Dedifferentiated amniotic fluid mesenchymal stem cell (primary cell): ENCODE measurements around the gene FAM83D.
A peak's percentile ranks its signal among the peaks of the same experiment; 100 is the strongest.
"Not testable (repeated sequence)": the region's sequence is repeated elsewhere in the genome, so short reads cannot be mapped to it uniquely, and the experiment has no call there.

ENCODE experiments used
- DNase-seq: peaks from one replicate; pipeline ENCODE4 v3.0.0-alpha.2; 2016; ENCODE audit errors: extremely low spot score

Gene FAM83D

DNA sequence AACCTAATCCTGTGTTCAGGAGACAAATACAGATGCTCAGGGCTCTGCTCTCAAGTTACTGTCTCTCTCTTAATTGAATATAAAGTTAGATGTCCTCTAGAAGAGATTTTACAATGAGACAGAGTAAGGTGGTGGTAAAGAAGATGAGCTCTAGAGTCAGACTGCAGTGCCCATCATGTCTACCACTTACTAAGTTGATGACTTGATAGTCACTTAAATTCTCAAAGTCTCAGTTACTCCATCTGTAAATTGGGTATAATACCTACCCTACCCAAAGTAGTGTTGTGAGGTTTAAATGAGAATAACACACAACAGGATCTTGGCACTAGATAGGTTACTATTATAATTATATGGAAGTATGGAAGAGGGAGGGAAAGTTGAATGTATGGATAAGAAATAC, 37.5 kb downstream of the FAM83D start:
- DNase-seq: no peak

DNA sequence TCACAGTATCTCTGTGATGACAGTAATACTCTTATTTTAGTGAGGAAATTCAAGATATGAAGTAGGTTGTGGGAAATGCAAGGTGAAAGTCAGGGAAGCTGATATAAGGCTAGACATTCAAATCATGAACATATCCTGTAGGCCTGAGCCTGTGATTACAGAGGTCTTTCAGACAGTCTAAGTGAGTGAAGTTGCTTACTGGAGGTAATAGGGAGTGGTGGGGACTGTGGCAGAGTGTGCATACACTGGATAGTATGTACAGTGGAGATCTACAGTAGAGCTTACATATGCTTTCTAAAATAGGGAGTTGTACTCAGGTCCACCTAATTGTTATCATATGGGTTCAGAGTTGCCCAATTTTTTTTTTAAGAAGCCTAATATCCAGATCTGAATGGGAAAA, 39.0 kb downstream of the FAM83D start:
- DNase-seq: no peak

DNA sequence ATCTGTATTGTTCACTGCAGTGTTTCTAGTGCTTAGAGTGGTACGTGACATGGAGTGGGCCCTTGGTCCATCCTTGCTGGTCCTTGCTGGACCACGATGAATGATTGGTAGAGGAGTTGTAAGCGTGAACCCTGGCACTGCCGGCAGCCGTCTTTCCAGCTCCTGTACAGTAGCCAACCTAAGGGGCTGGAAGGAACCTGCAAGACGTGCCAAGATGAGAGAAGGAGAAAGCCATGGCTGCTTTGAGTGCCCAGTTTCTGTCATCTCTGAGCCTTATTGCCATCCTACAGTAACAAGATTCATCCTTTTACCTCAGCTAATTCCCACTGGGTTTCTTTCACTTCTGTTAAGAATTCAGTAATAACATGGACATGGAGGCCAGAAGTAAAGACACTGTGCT, 41.9 kb downstream of the FAM83D start:
- DNase-seq: no peak

DNA sequence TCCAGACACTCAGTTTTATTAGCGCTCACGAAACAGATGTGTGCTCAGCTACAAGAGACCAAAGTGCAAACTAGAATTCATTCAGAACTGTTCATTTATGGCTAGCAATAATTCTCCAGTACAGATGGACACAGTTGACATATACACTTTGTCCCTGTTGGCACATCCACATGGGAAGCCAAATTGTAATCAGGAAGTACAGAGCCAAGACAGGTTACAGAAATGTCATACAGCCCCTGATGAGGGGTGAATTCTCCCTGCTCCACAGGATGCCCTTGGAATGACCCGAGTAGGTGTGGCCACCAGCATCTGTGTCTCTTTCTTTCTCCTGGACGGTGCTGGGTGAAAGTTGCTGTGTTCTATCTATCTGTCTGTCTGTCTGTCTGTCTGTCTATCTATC, 43.5 kb downstream of the FAM83D start:
- DNase-seq: no peak

DNA sequence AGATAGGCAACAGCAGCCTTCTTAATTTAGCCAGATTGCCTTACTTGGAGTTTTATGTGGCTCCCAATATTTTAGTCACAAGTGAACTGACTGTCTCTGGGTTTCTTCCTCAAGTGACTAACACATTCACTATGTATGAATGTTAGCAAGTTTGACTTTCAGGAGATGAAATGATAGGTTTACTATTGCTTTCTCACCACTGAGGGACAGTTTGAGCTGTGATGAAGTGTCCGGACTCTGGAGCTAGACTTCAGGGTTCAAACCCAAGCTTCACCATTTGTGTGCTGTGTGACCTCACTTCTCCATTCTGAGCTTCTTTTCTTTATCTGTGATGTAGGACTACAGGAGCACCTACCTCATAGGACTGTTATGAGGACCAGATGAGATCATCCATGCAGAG, 44.1 kb downstream of the FAM83D start:
- DNase-seq: peak; percentile 30

DNA sequence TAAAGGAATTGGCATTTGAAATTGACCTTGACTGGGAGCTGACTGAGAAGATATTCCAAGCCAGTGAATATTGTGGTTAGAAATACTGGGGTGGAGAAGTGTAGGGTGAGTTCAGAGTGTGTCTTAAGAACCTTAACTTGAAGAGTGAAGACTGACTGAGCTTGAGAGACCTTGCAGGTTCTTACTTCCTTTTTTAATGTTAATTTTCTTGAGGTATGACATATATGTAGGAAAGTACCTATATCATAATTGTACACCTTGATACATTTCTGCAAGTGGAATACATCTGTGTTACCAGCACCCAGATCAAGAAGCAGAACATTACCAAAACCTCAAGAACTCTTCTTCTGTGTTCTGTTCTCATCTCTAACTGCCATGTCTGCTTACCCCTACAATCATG, 46.9 kb downstream of the FAM83D start:
- DNase-seq: no peak

DNA sequence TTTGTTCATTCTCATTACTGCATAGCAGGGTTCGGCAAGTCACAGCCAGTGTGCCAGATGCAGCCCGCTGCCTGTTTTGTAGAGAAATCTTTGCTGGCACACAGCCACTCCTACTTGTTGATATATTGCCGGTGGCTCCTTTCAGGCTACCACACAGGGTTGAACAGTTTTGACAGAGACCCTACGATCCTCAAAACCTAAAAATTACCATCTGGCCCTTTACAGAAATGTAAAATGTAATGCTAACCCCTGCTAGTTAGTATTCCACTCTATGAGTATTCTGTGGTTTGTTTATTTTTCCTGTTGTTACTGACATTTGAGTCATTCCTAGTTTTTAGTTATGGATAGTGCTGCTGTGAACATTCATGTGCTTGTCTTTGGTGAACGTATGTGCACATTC, 47.4 kb downstream of the FAM83D start:
- peak; percentile 33 for DNase-seq

DNA sequence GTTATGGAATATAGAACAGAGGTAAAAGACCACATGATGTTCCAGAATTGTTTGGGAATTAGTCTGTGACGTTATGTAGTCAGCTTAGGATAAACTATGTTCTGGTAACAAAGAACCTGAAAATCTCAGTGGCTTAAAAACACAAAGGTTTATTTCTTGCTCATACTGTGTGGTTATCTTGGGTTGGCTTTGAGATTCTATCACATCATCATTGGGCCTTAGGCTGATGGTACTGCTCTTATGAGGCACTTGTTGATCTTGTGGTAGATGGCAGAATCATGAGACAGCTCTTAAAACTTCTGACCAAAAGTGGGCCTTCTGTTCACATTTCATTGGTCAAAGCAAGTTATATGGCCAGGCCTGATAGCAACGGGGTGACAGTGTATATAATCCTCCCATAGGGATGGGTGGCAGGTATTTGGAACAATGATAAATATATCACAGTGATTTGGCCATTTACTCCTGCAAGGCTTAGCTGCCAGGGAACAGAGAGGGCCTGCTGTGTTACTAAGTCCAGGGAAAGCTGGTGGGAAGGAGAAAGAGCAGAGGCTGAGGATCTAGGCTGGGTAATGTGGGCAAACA, 49.4 kb downstream of the FAM83D start:
- DNase-seq: no peak

DNA sequence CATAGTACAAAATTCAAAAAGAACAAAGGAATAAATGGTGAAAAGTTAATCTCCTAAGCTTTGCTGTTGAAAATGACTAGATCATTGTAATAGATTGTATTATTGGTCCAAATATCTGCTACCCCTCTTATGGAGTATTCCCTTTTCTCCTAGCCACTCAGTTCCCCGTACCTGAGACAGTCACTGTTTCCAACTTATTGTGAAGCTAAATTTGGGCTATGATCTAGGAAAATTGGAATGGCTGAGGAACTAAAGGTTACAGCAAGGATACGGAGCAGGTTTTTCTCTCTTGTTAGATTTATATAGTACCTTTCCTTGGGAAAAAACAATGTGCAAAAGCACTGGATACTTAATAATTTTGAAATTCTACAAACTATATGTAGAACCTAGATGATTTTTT, 53.2 kb downstream of the FAM83D start:
- no peak for DNase-seq

DNA sequence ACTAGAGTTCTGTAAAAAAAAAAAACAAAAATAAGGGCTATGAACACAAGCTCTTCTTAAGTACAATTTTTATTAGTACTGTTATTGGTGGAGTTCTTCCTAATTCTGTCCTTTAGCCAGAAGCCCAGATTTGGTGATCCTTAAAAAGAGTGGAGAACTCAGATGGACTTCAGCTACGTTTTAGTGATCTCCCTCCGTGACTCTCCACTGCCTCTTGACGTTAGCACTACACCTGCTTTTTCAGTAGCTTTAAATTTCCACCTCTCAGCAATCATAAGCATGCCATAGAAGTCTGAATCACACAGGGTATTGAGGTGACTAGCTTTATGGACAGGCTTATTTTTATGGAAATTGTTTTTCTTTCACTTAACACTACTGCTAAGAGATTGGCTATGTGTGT, 53.6 kb downstream of the FAM83D start:
- DNase-seq: no peak

DNA sequence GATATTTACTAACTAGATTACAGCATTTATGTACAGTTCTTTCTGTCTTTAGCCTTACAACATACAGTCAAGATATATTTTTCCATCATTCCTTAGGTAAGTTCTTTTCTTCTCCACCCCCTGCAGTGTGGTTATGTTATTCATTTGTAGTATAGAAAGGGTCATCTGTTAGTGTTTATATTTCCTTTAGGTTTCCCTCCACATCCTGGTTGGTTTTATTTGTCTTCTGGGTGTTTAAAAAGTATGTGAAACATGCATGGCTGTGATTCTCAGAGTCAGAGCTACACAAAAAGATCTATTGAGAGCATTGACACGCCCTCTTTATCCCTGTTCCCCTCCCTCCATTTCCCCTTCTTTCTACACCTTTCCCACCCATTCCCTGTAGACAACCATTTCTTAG, 56.1 kb downstream of the FAM83D start:
- DNase-seq: no peak

DNA sequence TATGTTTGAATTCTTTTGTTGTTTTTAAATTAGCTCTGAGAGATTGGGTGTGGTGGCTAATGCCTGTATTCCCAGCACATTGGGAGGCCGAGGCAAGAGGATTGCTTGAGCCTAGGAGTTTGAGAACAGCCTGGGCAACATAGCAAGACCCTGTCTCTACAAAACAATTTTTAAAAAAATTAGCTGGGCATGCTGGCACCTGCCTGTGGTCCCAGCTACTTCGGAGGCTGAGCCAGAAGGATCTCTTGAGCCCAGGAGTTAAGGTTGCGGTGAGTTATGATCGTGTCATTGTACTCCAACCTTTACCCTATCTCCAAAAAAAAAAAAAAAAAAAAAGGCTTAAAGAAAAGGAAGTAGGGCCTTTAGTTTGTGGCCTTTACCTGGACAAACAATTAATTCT, 58.8 kb downstream of the FAM83D start:
- no peak for DNase-seq

DNA sequence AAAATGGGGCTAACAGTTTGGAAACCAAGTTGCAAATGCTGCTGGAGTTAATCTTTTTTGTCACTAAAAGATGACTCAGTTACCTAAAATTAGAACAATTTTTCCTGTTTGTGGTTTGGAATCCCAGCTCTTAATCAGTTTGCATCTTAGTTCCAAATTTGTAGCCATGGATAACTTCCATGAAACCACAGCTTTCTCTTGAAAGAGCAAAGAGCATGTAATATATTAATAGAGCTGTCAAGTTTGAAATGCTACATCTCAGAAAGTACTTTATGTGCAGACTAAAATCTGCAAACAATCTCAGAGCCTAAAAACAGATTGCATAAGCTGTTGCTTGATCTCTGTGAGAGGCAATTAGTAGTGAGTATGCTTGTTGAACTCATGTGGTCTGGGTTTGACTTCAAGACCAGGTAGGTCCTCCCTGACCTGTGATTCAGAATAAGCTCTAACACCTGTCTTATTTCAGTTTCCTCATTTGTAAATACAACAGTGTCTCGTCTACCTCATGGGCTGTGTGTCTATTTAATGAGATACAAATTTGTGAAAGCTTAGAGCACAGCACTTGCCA, 59.5 kb downstream of the FAM83D start:
- DNase-seq: peak; percentile 22

DNA sequence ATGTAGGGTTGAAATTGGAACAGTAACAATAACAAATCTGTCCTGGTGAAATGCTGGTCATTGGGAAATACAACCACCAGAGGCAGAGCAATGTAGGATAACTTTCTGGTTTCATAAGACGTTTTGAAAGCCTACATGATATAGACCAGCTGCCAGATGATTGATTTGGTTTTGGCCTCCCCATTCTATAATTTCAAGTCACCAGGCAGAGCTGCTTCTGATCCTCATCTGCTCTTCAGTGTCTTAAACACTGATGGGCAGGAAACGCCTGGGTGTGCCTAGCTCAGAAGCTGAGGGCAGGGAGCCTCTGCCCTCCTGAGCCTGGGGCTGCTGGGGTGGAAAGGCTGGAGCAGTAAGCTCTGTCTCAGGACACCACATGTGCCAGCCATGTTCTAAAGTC, 60.4 kb downstream of the FAM83D start:
- no peak for DNase-seq

DNA sequence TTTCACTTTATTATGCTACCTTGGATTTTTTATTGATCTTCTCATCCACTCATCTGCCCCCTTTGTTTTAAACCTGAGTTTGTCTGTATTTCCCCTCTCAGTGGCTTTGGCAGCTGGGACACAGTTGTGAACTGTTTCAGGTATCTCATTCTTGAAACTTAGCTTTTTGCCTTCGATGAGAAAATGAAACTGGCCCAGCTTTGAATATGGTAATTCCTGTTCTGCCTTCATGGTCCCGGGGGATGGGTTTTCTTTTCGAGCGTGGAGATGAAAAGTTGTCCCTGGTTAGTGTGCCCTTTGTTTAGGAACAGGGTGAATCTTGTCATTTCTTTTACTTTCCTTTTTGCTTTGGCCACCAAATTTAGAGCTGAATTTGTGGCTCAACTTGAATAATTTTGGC, 61.6 kb downstream of the FAM83D start:
- no peak for DNase-seq

DNA sequence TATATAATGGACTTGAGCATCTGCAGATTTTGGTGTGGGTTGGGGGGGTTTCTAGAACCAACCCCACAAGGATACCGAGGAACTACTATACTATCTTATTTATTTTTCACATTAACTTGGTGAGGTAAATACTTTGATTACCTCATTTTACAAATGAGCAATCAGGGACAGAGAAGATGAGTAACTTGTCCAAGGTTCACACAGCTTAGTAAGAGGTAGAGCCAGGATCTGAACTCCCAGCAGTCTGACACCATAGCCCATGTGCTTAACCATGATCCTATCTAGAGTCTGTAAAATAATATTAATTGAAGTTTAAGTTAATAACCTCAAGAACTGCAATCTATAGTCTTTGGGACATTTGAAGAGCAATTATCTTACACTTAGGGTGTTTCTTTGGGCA, 64.5 kb downstream of the FAM83D start:
- DNase-seq: no peak

DNA sequence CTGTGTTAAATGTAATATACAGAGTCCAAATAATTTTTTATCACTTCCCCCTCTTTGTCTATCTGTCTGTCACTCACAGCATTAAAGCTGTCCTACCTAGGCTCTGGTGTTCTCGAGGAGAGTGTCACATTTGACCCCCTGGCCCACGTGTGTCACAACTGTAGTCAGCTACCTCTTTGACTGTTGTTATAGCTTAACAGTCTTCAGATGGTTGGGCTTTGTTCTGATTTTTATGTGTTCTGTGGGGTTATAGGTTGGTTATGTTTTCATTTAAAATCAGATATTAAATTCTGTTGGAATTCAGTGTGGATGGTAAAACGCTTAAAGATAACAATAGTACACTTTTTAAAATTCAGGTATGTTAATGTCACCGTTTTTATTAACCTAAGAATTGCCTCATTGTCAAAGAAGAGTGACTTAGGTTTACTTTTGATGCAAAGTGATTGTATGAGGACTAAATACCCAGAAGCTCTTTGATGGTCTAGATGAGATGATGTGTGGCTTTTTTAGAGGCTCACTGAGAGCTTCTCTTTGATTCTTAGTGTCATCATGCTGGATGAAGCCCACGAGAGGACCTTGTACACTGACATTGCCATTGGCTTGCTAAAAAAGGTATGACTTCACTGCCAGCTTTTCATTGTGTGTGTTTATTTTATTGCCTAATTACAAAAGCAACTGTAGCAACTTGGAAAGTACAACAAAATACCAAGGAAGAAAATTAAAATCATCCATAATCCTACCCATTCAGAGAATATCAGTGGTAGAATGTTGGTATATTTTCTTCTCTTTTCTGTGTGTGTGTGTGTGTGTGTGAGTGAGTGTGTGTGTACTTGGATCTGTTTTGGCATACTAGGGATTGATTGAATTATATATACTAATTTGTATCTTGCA, 65.8 kb downstream of the FAM83D start:
- DNase-seq: no peak

DNA sequence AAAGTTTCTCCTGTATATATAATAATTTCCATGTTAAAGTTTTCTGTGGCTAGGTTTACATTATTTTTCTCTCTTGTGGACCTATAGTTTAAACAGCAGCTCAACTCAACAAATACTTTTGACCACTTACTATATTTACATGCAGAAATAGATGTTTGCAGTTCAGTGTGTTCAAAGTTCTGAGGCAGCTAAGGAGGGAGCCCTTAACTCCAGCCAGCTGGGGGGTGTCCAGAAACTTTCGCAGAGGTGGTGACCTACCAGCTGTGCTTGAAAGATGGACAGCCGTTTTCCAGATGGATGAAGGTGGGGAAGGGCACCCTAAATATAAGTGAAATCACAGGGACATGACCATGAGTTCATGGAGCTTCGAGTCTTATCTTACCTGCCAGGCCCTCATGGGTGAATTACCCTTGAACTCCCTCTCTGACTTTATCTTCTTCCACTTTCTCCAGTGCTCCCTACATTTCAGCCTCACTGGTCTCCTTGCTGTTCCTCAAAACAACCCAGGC, 69.4 kb downstream of the FAM83D start:
- DNase-seq: no peak

DNA sequence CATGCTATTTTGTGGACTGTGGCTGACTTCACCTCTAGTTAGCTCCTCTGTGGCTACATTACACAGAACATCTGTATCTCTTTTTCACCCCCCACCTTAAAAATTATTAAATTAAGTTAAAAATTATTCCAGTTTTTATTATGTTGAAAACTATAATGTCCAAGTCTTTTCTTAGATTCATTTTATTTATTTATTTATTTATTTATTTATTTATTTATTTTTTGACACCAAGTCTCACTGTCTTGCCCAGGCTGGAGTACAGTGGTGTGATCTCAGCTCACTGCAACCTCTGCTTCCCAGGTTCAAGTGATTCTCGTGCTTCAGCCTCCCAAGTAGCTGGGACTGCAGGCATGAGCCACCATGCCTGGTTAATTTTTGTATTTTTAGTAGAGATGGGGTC, 70.6 kb downstream of the FAM83D start:
- DNase-seq: not testable (repeated sequence)

DNA sequence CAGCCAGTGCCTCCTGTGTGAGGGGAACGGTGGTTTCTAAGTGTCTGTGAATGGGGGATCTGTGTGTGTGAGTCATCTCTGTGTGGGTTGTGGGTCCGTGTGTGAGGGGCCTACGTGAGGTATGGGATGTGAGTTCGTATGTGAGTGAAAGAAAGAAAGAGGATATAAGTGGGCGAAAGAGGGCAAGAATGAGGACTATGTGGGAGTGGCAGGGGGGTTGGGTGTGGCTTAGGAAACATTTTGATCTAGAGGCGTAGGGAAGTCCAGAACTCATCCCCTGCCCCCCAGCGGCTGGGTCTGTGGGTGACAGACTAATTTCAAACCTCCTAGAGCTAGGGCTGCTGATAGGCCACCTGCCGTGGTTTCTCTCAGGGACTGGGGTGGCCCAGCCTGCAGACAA, 71.4 kb downstream of the FAM83D start:
- DNase-seq: no peak

DNA sequence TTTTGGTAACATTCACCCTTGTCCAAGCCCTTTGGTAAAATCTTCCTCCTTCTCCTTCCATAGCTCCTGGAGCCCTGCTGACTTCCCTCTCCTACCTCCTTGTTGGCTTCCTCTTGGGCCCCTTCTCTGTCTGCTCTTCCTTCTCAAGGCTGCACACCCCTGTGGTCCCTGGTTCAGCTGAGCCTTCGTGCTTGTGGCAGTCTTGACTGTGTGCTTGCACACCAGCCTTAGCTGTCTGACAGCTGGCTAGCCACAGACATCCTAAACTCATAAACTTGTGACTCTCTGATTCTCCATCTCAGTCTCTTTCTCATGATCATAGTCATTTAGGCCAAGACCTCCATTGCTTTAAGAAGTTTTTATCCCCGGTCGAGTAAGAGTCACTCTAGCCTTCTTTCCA, 73.0 kb downstream of the FAM83D start:
- DNase-seq: no peak

DNA sequence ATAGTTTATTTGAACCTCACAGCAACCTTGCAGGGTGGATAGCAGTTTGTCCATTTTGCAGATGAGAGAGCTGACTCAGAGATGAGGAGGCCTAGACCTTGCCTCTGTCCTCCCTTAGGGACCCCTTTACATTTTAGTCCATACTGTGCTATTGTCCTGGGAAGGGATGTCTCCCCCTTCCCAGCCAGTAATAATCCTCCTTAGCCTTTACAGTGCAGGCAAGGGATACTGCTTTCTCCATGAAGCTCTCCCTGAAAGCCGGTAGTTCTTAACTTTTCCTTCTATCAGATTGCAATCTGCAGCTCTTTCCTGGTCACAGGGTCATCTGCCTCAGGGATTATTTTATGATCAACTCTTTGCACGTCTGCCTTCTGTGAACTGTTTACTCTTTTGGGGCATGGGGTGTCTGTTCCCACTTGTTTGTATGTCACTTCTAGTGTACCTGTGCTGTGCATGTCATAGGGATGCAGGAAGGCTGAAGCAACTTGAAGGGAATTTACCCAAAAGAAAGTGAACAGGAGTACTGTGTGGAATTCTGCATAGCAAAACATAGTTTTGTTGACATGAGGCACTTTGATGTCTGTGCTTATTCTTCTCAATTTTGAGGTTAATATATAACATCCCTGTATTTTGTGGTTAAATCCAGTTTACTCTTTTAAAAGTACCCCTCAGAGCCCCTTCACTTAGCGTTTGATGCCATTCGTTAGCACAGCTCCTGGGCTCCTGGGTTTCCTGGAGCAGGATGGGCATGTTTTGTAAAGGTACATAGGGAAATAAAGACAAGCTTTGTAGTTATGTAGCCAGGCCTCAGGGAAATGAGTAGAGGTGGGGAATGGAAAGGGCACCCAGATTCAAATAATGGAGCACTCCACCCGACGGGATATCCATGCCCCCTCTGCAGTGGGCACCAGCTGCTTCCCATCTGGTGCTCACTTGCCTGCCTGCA, 74.0 kb downstream of the FAM83D start:
- DNase-seq: no peak
